ENCODE results near the gene FAM240B. TPM values are rescaled to one million over a fixed set of nuclear protein-coding genes. Genes with fewer than 3 reads are reported as not detected.

The FAM240B gene
- total RNA-seq, 1 donor from 2014 or later: not detected

GRCh38 chr9:38673399-38674193 lies 46.3 kb downstream of the FAM240B start:
- no peaks in the 10 kb centered on the region for H3K36me3 ChIP-seq (ENCODE audit: control insufficient read depth, insufficient read depth, low read length)
- no peak for DNase-seq (ENCODE audit: low read depth)
- no peak overlapping the region for H3K4me3 ChIP-seq (ENCODE audit: low read depth, low read length)
- no peak for TF ChIP-seq CTCF (IDR thresholded peaks at IDR 0.05; ENCODE audit: insufficient read depth, low read length, poor library complexity, severe bottlenecking)
- no peaks in the 10 kb centered on the region for H3K27me3 ChIP-seq (ENCODE audit: control insufficient read depth, insufficient read depth, low read length)

- Histone ChIP-seq H3K27me3 (ENCODE audit: control insufficient read depth, insufficient read depth, low read length) (no peaks in the 10 kb centered on the region), H3K4me3 (ENCODE audit: low read depth, low read length) (no peak overlapping the region), H3K36me3 (ENCODE audit: control insufficient read depth, insufficient read depth, low read length) (no peaks in the 10 kb centered on the region)
- TF ChIP-seq CTCF (IDR thresholded peaks at IDR 0.05; ENCODE audit: insufficient read depth, low read length, poor library complexity, severe bottlenecking): no peak
- DNase-seq (ENCODE audit: low read depth): no peak
These were observed 48.2 kb downstream of the FAM240B start for GRCh38 chr9:38671748-38672147.

GRCh38 chr9:38671372-38671731 lies 48.6 kb downstream of the FAM240B start:
- H3K27me3 ChIP-seq (ENCODE audit: control insufficient read depth, insufficient read depth, low read length): no peaks in the 10 kb centered on the region
- no peak overlapping the region for H3K4me3 ChIP-seq (ENCODE audit: low read depth, low read length)
- no peaks in the 10 kb centered on the region for H3K36me3 ChIP-seq (ENCODE audit: control insufficient read depth, insufficient read depth, low read length)
- no peak for DNase-seq (ENCODE audit: low read depth)
- no peak for TF ChIP-seq CTCF (IDR thresholded peaks at IDR 0.05; ENCODE audit: insufficient read depth, low read length, poor library complexity, severe bottlenecking)

GRCh38 chr9:38670542-38671371 lies 49.2 kb downstream of the FAM240B start:
- Histone ChIP-seq H3K4me3 (ENCODE audit: low read depth, low read length) (no peak overlapping the region), H3K36me3 (ENCODE audit: control insufficient read depth, insufficient read depth, low read length) (no peaks in the 10 kb centered on the region), H3K27me3 (ENCODE audit: control insufficient read depth, insufficient read depth, low read length) (no peaks in the 10 kb centered on the region)
- no peak for DNase-seq (ENCODE audit: low read depth)
- no peak for TF ChIP-seq CTCF (IDR thresholded peaks at IDR 0.05; ENCODE audit: insufficient read depth, low read length, poor library complexity, severe bottlenecking)

- DNase-seq (ENCODE audit: low read depth): no peak
- H3K36me3 ChIP-seq (ENCODE audit: control insufficient read depth, insufficient read depth, low read length): no peaks in the 10 kb centered on the region
- H3K27me3 ChIP-seq (ENCODE audit: control insufficient read depth, insufficient read depth, low read length): no peaks in the 10 kb centered on the region
- no peak overlapping the region for H3K4me3 ChIP-seq (ENCODE audit: low read depth, low read length)
- TF ChIP-seq CTCF (IDR thresholded peaks at IDR 0.05; ENCODE audit: insufficient read depth, low read length, poor library complexity, severe bottlenecking): no peak
These were observed 51.0 kb downstream of the FAM240B start for GRCh38 chr9:38668791-38669466.

Measured in kidney epithelial cell (primary cell).